Stimulated activated CD8-positive, alpha-beta memory T cell treated with anti-CD3 and anti-CD28 coated beads, Interleukin-2, amount 100 ng/mL, for 48 hours (primary cell): ENCODE measurements around the gene PEAR1.

Experiments
- DNase-seq, 2 donors: peaks; one replicate each; pipeline ENCODE4 v3.0.0-alpha.2; 2020; ENCODE audit warnings: low read depth in 2 of 2

PEAR1 gene

DNA sequence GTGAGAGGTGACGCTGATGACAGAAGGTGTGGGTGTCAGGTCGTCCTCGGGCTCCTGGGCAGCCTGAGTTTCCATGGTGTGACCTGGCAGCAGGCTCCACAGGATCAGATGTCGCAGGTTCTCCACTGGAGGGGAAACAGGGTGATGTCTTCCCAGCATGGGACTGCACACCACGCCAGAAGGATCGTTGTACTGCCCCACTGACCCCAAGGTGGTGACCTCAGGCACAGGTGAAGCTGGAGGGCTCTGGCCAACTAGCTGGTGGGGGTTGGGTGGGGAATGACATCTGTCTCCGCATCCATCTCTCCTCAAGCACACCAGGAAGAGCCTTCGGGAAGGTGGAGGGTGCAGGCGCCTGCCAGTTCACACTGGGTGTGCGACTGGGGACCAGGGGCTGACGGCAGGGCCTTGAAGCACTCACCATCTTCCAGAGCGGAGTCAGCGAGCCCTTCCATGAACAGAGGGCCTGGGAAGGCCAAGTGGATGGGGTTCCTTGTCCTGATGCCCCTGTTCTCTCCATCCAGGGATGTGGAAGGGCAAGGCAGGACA lies 46.3 kb downstream of the PEAR1 start:
- DNase-seq = no peak

DNA sequence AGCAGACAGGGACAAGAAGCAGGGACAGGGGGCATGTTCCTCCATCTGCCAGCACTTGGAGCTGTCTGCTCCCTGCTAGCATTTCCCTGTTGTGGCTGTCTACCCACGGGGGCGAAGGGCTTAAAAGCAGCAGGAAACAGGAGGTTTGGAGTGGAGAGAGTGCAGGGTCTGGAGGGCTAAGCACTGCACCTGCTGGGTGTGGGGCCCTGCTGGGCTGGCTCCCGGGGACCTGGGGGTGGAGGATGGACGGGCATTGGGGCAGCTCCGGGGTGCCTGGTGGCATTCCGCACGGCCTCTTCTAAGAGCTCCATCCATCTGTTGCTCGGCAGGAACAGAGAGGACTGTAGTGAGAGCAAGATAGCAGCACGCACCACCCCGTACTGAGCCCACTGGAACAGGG lies 48.2 kb downstream of the PEAR1 start:
- no peak for DNase-seq

DNA sequence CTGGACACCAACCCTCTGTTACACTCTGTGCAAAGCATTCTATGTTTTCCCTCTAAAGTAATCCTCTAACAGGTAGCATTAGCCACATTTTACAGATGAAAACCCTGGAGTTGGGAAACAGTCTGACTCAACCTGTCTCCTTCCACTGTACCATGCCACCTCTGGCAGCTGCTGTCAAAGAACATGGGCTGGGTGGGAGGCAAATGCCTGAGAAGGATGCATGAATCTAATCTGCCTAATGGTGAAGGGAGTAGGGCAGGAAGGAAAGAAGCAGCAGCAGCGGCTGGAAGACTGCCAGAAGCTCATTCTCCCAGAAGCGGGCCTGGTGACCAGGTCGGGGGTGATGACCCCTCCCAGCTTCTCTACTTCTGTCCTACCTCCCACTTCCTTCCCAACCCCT lies 48.7 kb downstream of the PEAR1 start:
- no peak for DNase-seq

DNA sequence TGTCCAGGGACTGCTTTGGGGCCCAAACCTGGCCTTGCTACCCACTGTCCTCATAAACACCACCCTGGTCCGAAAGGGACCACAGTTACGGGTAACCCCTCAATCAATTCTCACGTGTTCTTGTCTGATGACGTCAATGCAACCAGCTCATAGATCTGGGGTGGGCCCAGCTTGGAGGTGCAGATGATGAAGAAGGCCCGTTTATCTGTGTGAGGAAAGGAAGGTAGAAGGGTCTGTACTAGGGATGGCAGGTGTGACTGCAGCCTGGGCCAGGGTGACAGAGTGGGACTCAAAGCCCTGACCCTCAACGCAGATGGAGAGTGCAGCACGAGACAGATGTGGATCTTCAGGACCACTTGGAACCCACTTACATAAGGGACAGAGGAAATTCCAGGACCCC lies 49.1 kb downstream of the PEAR1 start:
- DNase-seq = no peak

DNA sequence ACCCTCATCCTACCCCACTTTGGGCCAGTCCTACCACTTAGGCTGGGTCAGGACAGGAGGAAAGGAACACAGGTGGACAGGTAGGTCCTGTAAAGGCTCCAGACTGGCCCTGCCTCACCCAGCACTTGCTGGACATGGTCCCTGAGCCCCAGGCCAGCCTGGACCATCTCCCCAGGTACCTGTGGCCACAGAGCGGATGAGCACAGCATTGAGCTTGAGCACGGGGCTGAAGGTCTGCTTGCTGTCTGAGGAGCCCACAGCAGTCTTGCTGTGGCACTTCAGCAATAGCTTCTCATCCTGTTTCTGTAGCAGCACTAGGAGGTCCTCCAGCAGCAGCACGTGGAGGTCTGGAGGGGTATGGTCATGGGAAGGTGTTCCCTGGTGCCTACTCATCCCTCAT lies 50.2 kb downstream of the PEAR1 start:
- DNase-seq = no peak

DNA sequence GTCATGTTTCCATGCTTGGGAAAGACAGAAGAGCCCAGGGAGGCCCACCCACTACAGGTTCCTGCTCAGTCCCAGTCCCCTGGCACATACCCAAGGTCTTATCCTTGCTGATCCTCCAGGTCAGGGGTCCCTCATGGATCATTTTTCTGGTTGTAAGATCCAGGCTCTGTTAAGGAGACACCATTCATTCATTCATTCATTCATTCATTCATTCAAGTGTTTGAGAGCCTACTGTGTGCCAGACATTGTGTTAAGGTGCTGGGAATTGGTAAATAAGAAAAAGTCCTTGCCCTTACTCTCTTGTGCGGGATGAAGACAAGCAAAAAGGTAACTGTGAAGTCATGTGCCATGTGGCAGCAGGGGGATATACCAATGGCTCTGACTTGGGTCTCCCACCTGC lies 50.8 kb downstream of the PEAR1 start:
- no peak for DNase-seq

DNA sequence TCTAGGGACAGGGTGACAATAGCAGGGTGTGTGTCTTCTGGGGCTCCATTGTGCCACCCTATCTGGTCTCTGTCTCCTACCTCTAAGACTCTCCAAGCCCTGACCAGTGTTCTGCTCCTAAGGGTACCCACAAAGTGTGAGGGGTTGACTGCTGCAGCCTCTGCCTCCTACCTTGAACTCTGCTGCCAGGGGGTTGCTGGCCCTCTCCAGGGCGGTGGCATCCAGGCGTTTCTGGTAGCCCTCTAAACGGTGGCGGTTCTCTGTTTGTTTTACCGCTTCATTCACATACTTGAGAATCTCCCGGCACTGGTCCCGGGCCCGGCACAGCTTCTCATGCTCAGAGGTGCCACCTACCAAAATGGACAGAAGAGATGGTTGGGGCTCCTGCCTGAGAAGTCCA lies 51.3 kb downstream of the PEAR1 start:
- DNase-seq = no peak

DNA sequence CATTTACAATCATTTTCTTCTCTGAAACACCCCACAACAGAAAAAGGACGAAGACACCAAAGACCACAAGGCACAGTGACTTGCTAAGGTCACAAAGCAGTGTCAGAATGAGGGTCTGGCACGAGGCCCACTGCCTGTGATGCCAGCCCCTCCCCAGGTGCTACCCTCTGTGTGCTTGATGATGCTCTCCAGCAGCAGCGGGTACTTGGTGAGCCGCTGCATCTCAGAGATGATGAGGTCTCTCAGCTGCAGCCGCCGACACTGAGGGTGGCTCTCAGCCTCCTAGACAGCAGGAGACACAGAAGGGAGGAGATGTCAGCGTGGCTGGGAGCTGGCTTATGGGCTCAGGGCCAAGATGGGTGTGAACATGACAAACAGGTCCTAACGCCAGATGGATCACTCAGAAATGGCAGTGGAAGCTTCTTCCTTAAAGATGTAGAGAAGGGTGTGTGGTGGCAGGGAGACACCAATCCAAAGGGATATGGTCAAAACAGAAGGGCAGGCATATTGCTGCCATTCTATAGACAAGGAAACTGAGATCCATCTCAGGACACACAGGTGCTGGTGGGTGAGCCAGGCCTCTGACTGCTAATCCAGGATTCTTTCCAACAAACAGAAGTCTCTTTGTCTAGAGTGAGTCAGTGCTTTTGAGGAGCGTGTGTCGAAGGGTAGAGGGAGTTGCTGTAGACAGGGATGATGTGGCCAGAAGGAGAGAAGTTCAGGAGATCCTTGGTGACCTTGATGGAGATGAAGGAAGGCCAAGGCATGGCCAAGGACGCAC lies 52.6 kb downstream of the PEAR1 start:
- DNase-seq = no peak

DNA sequence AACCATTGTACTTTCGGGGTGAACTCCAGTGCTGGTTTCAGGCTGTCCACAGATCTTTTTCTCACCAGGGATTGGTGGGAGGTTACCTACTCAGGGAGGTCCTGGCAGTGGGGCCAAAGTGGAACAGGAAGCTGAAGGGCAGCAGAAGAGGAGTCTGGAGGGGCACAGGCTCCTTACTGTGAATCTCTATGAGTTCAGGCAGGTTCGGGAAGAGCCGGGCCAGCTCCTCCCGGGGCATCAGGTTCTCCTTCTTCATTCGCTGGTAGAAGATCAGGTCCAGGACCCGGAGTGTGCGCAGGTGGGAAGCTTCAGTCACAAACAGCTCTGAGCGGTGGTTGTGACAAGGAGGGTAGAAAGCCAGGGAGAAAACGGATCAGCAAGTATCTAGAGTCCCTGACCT lies 53.6 kb downstream of the PEAR1 start:
- no peak for DNase-seq

DNA sequence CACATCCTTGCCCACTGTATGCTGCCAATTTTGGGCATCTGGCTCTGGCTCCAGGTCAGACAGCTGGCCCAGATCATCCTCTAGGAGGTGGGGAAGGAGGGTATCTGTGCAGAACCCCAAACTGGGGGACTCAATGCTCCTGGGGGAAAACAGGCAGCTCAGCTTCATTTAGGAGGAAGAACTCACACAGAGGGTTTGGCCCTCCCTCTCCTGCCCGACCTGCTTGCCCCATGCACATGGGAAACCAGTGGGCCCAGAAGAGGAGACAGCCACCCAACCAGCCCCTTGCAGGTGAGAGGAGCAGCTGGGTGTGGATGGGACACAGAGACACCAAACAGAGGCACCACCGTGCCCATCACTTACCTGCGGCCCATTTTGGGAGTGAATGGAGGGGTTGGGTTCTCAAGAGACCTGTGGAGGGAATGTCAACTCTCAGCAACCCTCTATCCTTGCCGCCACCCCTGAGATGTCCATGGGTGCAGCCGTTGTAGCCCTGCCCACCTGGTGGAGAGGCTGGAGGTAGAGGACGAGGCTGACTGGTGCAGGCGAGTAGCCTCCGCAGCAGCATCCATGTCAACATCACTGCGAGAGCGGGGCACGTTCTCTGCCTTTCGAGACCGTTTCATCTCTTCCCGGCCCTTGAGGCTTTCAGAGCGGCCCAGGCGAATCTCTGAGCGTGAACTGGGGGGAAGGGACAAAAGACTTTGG lies 54.5 kb downstream of the PEAR1 start:
- DNase-seq = no peak

DNA sequence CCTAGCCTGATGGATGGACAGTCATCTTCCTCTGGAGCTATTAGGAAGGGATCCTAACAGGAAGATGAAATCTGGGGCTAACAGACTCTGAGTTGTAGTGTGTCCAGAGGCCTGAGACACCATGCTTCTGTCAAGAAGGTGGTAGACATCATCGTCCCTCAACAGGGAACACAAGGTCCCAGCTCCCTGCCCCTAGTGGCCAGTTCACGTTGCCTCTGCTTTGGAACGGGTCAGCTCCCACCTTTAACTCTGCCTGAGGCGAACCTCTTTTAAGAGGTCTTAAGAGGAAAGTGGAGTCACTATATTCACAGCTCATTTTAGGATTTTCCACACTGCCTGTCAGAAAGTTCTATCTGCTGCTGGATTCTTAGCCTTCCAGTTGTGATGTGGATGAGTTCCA lies 55.2 kb downstream of the PEAR1 start:
- no peak for DNase-seq

DNA sequence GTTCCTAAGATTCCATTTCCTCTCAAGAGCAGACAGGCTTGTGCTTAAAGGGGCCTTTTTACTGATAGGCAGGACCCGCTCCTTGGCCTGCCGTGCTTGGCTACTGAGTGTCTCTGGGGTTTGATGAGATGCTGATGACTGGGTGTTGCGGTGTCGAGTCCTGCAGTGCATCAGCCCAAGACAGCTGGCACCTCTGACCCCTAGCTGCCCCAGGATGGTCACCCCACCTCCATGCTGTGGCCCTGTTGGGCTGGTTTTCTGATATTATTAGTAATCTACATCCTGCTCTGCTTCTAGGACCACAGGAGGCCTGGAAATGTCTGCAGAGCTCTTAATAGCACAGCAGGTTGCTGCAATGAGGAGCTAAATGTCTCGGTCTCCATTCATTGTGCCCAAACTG lies 55.6 kb downstream of the PEAR1 start:
- DNase-seq = no peak

DNA sequence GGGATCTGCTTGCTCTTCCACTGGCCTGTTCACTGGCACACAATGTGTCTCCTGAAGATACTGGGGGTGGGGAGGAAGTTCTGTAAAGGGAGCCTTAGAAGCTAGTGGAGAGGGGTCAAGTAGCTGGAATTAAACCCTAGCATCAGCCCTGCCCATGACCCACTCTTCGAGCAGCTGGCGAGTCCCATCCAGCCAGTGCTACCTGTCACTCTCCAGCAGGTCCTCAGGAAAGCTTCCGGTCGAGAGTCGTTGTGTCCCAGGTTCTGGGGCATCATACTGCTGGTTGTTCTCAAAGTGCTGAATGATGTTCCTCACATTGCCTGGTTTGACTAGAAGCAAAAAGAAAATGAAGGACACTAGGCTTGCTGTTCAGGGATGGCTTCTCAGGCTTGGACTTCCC lies 57.9 kb downstream of the PEAR1 start:
- no peak for DNase-seq

DNA sequence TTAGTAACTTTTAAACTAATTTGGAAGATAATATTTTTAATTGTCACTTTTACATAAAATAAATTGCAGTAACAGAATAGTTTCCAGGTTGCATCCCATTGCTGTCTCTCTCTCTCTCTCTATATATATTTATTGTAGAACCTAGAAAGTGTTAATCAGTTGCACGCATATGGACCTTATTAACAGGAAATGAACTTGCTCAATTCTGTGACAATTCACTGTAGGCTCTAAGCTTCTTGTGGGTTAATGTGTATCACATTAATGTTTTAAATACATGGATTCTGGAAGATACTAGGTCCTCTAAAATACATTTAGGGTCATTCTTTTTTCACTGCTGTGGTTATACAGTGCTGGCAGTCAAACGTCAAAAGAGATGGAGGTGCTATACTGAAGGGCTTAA lies 60.1 kb downstream of the PEAR1 start:
- DNase-seq = no peak

DNA sequence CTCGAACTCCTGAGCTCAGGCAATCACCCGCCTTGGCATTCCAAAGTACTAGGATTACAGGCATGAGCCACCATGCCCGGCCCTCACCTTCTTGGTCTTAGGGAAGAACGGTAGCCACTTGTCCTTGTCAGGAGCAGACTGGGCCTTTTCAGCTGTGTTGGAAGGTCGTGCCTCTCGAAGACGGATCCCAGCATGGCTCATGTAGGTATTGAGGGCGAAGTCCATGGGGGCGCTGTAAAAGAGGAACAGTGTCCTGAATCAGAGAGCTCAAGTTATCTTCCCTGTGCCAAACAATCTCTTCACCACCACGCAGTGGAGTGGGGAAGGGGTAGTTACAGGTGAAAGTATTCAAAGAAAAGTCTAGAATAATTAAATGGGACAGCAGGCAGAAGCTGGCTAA lies 62.8 kb downstream of the PEAR1 start:
- no peak for DNase-seq

DNA sequence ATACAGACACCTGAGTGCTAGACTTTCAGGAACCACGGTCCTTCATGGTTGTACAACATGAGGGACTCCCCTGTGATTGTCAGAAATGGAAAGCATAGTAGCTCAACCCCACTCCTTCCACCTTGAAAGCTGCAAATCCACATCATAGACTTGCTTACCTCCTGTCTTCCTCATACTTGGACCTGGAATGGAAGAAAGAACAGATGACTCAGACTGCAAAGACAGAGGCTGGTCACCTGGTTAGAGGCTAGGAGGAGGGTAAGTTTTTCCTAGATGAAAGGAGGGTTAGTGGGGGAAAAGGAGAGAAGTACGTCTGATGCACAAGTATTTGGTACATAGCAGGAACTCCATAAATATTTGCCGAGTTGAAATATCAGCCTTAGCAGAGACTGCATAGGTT lies 64.1 kb downstream of the PEAR1 start:
- DNase-seq = no peak

DNA sequence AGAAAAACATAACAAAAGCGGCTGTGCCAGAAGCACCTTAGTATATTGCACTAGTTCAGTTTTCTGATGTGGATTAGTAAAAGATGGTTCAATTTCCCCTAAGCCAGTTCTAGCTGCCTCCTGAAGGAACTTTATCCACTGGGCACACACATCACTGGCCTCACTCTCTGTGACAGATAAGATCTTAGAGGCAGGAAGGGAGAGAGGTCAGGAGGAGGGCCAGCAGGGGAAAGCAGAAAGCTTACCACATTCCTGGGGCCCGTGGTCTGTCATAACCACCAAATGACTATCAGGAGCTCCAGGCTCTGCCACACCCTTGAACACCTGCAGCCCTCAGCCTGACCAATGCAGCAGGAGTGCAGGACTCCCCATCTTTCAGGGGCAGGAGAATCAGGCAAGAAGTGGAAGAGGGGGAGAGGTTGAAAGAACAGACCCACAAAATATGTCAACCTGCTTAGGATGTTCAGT lies 64.8 kb downstream of the PEAR1 start:
- no peak for DNase-seq

DNA sequence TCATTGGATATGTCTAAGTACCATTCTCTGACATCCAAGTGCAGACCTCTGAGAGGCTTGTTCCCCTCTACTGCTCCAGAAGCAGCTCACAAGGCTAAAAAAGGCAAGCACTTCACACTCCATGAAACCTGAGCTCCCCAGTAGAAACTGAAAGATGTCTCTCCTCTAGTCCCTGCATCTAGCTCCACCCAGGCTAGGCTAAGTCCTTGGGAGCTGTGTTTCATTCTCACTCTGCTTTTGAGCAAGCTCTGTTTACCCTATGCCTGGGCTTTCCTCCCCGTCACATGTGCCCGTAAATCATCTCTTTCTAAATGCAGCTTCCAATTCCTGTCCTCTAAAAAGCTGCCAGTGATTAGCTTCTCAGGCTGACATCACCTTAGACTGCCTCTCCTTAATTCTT lies 65.9 kb downstream of the PEAR1 start:
- no peak for DNase-seq

DNA sequence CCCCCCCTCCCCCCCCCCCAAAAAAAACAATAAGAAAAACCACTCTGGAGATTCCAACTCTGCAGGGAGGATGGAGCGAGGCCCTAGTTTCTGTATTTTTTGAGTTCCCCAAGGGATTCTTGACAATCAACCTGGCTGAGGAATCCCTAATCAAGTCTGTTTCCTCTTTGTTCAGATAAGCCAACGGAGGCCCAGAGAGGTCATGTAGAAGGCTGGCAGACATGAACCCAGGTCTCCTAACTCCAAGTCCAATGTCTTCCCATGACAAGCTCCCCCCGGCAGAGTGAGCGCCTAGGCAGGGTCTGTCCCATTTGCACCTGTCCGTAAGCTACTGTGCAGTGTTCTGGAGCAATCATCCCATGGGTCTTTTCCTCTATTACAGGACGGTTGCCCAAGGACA lies 66.4 kb downstream of the PEAR1 start:
- DNase-seq = no peak

DNA sequence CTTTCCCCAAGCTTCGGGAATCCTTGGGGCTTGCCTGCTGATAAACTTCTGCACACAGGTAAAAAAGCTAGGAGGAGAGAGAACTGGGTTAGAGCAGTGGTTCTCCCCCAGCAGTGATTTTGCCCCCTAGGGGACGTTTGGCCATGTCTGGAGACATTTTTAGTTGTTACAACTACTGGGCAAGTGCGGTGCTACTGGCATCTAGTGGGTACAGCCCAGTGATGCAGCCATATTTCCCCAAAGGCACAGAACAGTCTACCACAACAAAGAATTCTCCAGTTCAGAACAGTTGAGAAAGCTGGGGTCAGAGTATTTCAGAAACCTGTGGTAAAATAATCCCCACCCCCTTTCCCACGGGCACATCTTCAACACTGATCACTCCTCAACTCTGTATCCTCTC lies 68.2 kb downstream of the PEAR1 start:
- peak in 1 of 2 donors; percentile 12 for DNase-seq

DNA sequence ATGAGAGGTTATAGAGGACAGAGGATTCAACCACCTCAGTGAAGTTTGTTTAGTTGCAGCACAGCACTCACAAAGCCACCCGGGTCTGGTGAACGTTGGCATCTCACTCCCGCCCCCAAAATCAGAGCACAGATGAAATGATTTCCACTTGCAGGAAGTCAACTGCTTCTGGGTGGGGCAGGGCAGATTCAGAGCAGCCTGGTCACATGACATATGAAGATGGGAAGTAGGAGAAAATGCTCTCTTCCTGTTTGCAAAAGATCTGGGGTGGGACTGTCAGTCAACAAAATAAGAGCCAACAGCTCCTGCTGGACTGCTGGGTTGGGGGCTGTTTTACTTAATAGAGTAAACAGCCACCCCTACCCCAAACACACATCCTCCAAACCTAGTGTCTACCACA lies 70.1 kb downstream of the PEAR1 start:
- DNase-seq = peak in 1 of 2 donors; percentile 3

DNA sequence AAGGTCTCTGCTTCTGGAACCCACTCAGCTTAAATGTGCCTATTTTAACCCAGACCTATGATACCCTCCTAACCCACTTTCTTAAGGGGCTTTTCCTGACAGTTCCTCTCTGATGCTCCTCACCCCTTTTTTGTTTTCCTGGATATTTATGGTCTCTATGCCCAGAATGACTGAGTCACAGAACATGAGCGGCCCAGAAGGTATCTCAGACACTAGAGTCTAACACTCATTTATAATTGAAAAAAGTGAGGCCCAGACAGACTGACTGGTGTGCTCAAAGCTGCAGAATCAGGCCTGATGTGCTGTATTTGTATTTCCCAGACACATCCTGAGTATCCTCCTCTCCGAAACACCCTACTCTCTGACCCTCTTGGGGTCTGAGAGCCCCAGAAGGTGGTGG lies 70.9 kb downstream of the PEAR1 start:
- DNase-seq = no peak
